CD4-positive, alpha-beta memory T cell (primary cell): ENCODE data around the gene HPSE2. TPM values are rescaled to one million over a fixed set of nuclear protein-coding genes. Genes with fewer than 3 reads are reported as not detected.

Source experiments
- CTCF ChIA-PET: fragments of 350-600 bp; sonication (Branson Sonifier 250); formaldehyde crosslinking; loops from one replicate; lab custom pipeline; 2021; ENCODE audit warnings: inconsistent platforms; ENCODE audit not compliant: partially characterized antibody; lab: Charles Lee
- POLR2A ChIA-PET: fragments of 350-600 bp; sonication (Branson Sonifier 250); formaldehyde crosslinking; loops from one replicate; lab custom pipeline; 2021; ENCODE audit not compliant: partially characterized antibody; lab: Charles Lee
- DNase-seq, 5 donors: peaks; one replicate each; pipeline versions ENCODE4 v3.0.0 to v3.0.0-alpha.2; 2020 to 2022; ENCODE audit warnings: mixed read lengths in 1 of 5
- H3K27ac ChIP-seq: one replicate; pipeline ENCODE4 v1.7.0; 2013; ENCODE audit warnings: low read depth, low read length
- H3K27me3 ChIP-seq: 2 replicates; pipeline ENCODE4 v1.7.0; 2013; ENCODE audit warnings: mild to moderate bottlenecking, low read length, moderate library complexity; ENCODE audit not compliant: insufficient read depth
- H3K36me3 ChIP-seq: 2 replicates; pipeline ENCODE4 v1.7.0; 2013; ENCODE audit warnings: mild to moderate bottlenecking, low read length, moderate library complexity; ENCODE audit not compliant: insufficient read depth
- H3K4me1 ChIP-seq: 2 replicates; pipeline ENCODE4 v1.7.0; 2013; ENCODE audit warnings: mild to moderate bottlenecking, low read length, moderate library complexity; ENCODE audit not compliant: insufficient read depth
- H3K4me3 ChIP-seq, 2 donors: one replicate each; pipeline ENCODE4 v1.7.0; 2013; ENCODE audit warnings: low read length in 2 of 2, mild to moderate bottlenecking in 1 of 2
- H3K9me3 ChIP-seq, 2 donors: one replicate each; pipeline ENCODE4 v1.7.0; 2013; ENCODE audit warnings: low read length in 2 of 2, control low read depth in 1 of 2; ENCODE audit not compliant: control insufficient read depth in 1 of 2
- H3K27ac Mint-ChIP-seq, 7 donors: one replicate each; pipeline ENCODE4 v1.8.0; 2020 to 2021; ENCODE audit warnings: mixed read lengths in 7 of 7, mild to moderate bottlenecking in 6 of 7, inconsistent platforms in 3 of 7, moderate library complexity in 3 of 7
- H3K27me3 Mint-ChIP-seq, 2 donors: one replicate each; pipeline ENCODE4 v1.8.0; 2020 to 2021; ENCODE audit warnings: mixed read lengths in 2 of 2
- H3K36me3 Mint-ChIP-seq, 2 donors: one replicate each; pipeline ENCODE4 v1.8.0; 2020 to 2021; ENCODE audit warnings: mixed read lengths in 2 of 2, inconsistent platforms in 1 of 2, mild to moderate bottlenecking in 1 of 2
- H3K4me1 Mint-ChIP-seq, 4 donors: one replicate each; pipeline ENCODE4 v1.8.0; 2020 to 2021; ENCODE audit warnings: mixed read lengths in 4 of 4, mild to moderate bottlenecking in 1 of 4
- H3K4me3 Mint-ChIP-seq, 8 donors: one replicate each; pipeline ENCODE4 v1.8.0; 2020 to 2021; ENCODE audit warnings: mixed read lengths in 8 of 8, mild to moderate bottlenecking in 7 of 8, moderate library complexity in 6 of 8, inconsistent platforms in 3 of 8
- H3K9me3 Mint-ChIP-seq, 8 donors: one replicate each; pipeline ENCODE4 v1.8.0; 2020 to 2021; ENCODE audit warnings: mixed read lengths in 8 of 8, mild to moderate bottlenecking in 5 of 8, inconsistent platforms in 3 of 8, moderate library complexity in 1 of 8
- intact Hi-C: fragments of 100-400 bp; cut with micrococcal nuclease; formaldehyde crosslinking; loops from one replicate; pipeline ENCODE4 v1.15.1; 2023
- polyA plus RNA-seq, 2 donors: library from polyadenylated mRNA; unstranded; fragments of 300-500 nt; fragmentation: Illumina TruSeq; gene quantifications; one replicate each; pipeline ENCODE4 v1.2.3, GENCODE V29; 2021
- total RNA-seq, 2 experiments: library from RNA; stranded (reverse); gene quantifications; one replicate each; pipeline ENCODE4 v1.2.3, GENCODE V29; 2021

HPSE2 gene
- total and polyA plus RNA-seq, 4 experiments from 2014 or later = 0.09 to 0.12 TPM; not detected in 2

GRCh38 chr10:98610301-98610700 is 625.4 kb downstream of the HPSE2 start:
- no peaks in the 10 kb centered on the region for H3K36me3 ChIP-seq
- no peak overlapping the region for H3K4me3 ChIP-seq
- DNase-seq = no peak
- Mint-ChIP-seq H3K27me3 (peaks cover 2 to 15% of the 10 kb centered on the region in 2 donors), H3K27ac (no peak overlapping the region), H3K9me3 (peaks cover 0 to 2% (median 0%) of the 10 kb centered on the region in 8 donors), H3K36me3 (no peaks in the 10 kb centered on the region), H3K4me1 (no peaks in the 10 kb centered on the region), H3K4me3 (no peak overlapping the region)
- no peaks in the 10 kb centered on the region for H3K4me1 ChIP-seq
- ChIA-PET POLR2A (no interaction called here), CTCF (no interaction called here)
- no peaks in the 10 kb centered on the region for H3K9me3 ChIP-seq
- intact Hi-C loops = no loop called here
- H3K27me3 ChIP-seq = no peaks in the 10 kb centered on the region
- H3K27ac ChIP-seq = no peak overlapping the region

DNA sequence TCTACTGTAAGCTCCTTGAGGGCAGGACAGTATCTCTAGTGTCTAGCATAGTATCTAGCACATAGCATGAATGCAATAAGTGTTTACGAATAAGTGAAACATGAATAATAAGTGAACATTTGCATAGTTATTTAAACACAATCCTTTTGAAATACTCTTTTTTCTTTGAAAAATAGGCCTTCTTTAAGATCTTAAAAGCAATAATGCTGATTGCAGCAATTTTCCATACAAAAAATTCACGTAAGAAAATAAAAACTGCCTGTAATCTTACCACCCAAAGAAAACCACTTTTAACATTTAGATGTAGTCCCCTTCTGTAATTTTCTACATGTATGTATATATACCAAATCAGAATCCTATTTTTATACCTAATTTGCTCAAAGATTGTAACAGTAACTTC is 626.4 kb downstream of the HPSE2 start:
- intact Hi-C loops = no loop called here
- Histone ChIP-seq H3K27ac (no peak overlapping the region), H3K9me3 (no peaks in the 10 kb centered on the region), H3K4me1 (no peaks in the 10 kb centered on the region), H3K27me3 (no peaks in the 10 kb centered on the region), H3K36me3 (no peaks in the 10 kb centered on the region), H3K4me3 (no peak overlapping the region)
- DNase-seq = no peak
- Mint-ChIP-seq H3K4me3 (no peak overlapping the region), H3K36me3 (no peaks in the 10 kb centered on the region), H3K27ac (no peak overlapping the region), H3K27me3 (peaks cover 3 to 13% of the 10 kb centered on the region in 2 donors), H3K4me1 (no peaks in the 10 kb centered on the region), H3K9me3 (peaks cover 0 to 2% (median 0%) of the 10 kb centered on the region in 8 donors)
- CTCF ChIA-PET = no interaction called here
- POLR2A ChIA-PET = no interaction called here

DNA sequence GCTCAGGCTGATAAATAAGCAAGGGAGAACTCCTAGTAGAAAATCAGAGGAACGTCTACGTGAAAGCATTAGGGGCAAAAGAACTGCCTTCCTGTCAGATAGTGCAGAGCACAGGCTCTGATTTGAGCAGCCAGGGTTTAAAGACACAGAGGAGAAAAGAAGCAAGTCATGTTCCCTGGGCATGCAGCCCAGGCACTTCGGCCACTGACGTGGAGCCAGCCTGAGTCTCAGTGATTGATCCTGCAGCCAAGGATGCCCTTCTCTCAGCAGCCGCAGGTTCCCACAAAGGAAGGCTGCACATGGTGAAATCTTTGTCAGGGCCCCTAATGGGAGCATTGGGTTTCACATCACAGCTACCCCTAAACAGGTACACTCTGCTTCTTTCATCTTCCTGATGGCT is 627.2 kb downstream of the HPSE2 start:
- H3K9me3 ChIP-seq = no peaks in the 10 kb centered on the region
- Mint-ChIP-seq H3K27ac (no peak overlapping the region), H3K4me1 (no peaks in the 10 kb centered on the region), H3K36me3 (no peaks in the 10 kb centered on the region), H3K9me3 (peaks cover 0 to 2% (median 0%) of the 10 kb centered on the region in 8 donors), H3K4me3 (no peak overlapping the region), H3K27me3 (peaks cover 4 to 13% of the 10 kb centered on the region in 2 donors)
- no peaks in the 10 kb centered on the region for H3K36me3 ChIP-seq
- DNase-seq = no peak
- CTCF ChIA-PET = no interaction called here
- H3K4me1 ChIP-seq = no peaks in the 10 kb centered on the region
- H3K27ac ChIP-seq = no peak overlapping the region
- intact Hi-C loops = no loop called here
- no peak overlapping the region for H3K4me3 ChIP-seq
- H3K27me3 ChIP-seq = no peaks in the 10 kb centered on the region
- POLR2A ChIA-PET = no interaction called here

GRCh38 chr10:98602224-98602623 is 633.4 kb downstream of the HPSE2 start:
- no peak for DNase-seq
- H3K9me3 ChIP-seq = no peaks in the 10 kb centered on the region
- H3K27ac Mint-ChIP-seq = no peak overlapping the region
- peaks cover 0 to 4% of the 10 kb centered on the region in 2 donors for H3K36me3 Mint-ChIP-seq
- H3K9me3 Mint-ChIP-seq = peaks cover 0 to 17% (median 11%) of the 10 kb centered on the region in 8 donors
- peaks cover 4 to 7% of the 10 kb centered on the region in 2 donors for H3K27me3 Mint-ChIP-seq
- no peaks in the 10 kb centered on the region for H3K4me1 Mint-ChIP-seq
- intact Hi-C loops = no loop called here
- no peak overlapping the region for H3K4me3 Mint-ChIP-seq
- no peak overlapping the region for H3K27ac ChIP-seq
- no peaks in the 10 kb centered on the region for H3K4me1 ChIP-seq
- no peaks in the 10 kb centered on the region for H3K27me3 ChIP-seq
- no peak overlapping the region for H3K4me3 ChIP-seq
- H3K36me3 ChIP-seq = no peaks in the 10 kb centered on the region
- ChIA-PET CTCF (no interaction called here), POLR2A (no interaction called here)

DNA sequence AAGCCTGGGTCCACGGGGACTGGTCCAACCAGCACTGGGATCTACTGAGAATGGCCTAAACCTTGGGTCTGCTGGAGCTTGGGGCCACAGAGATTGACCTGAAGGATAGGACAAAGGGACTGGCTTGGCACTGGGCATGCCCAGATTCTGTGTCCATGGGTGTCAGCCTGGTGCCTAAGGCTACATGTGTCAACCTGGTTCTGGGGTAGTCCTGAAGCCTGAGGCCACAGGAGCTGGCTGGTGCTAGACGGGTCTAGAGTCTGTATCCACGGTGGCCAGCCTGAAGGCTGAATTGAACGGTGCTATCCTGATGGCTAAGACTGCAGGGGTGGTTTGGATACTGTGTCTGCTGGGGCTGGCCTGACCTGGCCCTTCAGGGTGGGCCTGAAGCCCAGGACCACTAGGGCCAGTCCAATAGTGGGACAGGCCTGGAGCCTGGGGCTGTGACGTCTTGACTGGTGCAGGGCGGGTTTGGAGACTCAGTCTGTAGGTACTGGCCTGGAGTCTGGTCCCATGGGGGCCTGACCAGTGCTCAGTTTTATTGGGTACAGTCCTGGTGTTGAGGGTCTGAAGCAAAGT is 636.5 kb downstream of the HPSE2 start:
- Mint-ChIP-seq H3K9me3 (peaks cover 2 to 29% (median 23%) of the 10 kb centered on the region in 8 donors), H3K36me3 (peaks cover 0 to 4% of the 10 kb centered on the region in 2 donors), H3K27ac (no peak overlapping the region), H3K4me3 (no peak overlapping the region), H3K27me3 (peaks cover 4 to 5% of the 10 kb centered on the region in 2 donors), H3K4me1 (no peaks in the 10 kb centered on the region)
- ChIA-PET CTCF (no interaction called here), POLR2A (no interaction called here)
- no peak for DNase-seq
- Histone ChIP-seq H3K27me3 (no peaks in the 10 kb centered on the region), H3K4me1 (no peaks in the 10 kb centered on the region), H3K36me3 (no peaks in the 10 kb centered on the region), H3K4me3 (no peak overlapping the region), H3K27ac (no peak overlapping the region), H3K9me3 (no peaks in the 10 kb centered on the region)
- intact Hi-C loops = no loop called here

- Mint-ChIP-seq H3K9me3 (peaks cover 2 to 29% (median 23%) of the 10 kb centered on the region in 8 donors), H3K36me3 (peaks cover 0 to 4% of the 10 kb centered on the region in 2 donors), H3K4me1 (no peaks in the 10 kb centered on the region), H3K27ac (no peak overlapping the region), H3K27me3 (peaks cover 0 to 5% of the 10 kb centered on the region in 2 donors), H3K4me3 (no peak overlapping the region)
- H3K36me3 ChIP-seq = no peaks in the 10 kb centered on the region
- H3K4me1 ChIP-seq = no peaks in the 10 kb centered on the region
- DNase-seq = no peak
- H3K4me3 ChIP-seq = no peak overlapping the region
- no peak overlapping the region for H3K27ac ChIP-seq
- intact Hi-C loops = no loop called here
- H3K27me3 ChIP-seq = no peaks in the 10 kb centered on the region
- ChIA-PET CTCF (no interaction called here), POLR2A (no interaction called here)
- H3K9me3 ChIP-seq = no peaks in the 10 kb centered on the region
Observed at GRCh38 chr10:98596404-98596803, 639.2 kb downstream of the HPSE2 start.

- no peak for DNase-seq
- Histone ChIP-seq H3K36me3 (no peaks in the 10 kb centered on the region), H3K27me3 (no peaks in the 10 kb centered on the region), H3K4me1 (no peaks in the 10 kb centered on the region), H3K4me3 (no peak overlapping the region), H3K9me3 (no peaks in the 10 kb centered on the region), H3K27ac (no peak overlapping the region)
- intact Hi-C loops = no loop called here
- H3K27ac Mint-ChIP-seq = no peak overlapping the region
- no peaks in the 10 kb centered on the region for H3K4me1 Mint-ChIP-seq
- H3K9me3 Mint-ChIP-seq = peaks cover 0 to 4% (median 0%) of the 10 kb centered on the region in 8 donors
- ChIA-PET POLR2A (no interaction called here), CTCF (no interaction called here)
- no peak overlapping the region for H3K4me3 Mint-ChIP-seq
- H3K27me3 Mint-ChIP-seq = peaks cover 0 to 2% of the 10 kb centered on the region in 2 donors
- no peaks in the 10 kb centered on the region for H3K36me3 Mint-ChIP-seq
Observed at GRCh38 chr10:98589691-98590090, 646.0 kb downstream of the HPSE2 start.
